HEK293T (cell line): Measurements from ENCODE around the gene ACKR1.

ENCODE experiments used
- ARNT ChIP-seq: fragments of 450-650 bp; IDR thresholded peaks from 2 replicates; pipeline ENCODE4 v1.6.1; 2017; ENCODE audit warnings: mild to moderate bottlenecking
- BHLHE40 ChIP-seq: fragments of 450-650 bp; IDR thresholded peaks from 2 replicates; pipeline ENCODE4 v1.6.1; 2016; ENCODE audit warnings: mild to moderate bottlenecking, moderate library complexity, borderline replicate concordance
- FOXA1 ChIP-seq: fragments of 450-650 bp; IDR thresholded peaks from 2 replicates; pipeline ENCODE4 v1.6.1; 2016; ENCODE audit warnings: mild to moderate bottlenecking
- FOXM1 ChIP-seq: fragments of 450-650 bp; IDR thresholded peaks from 2 replicates; pipeline ENCODE4 v1.6.1; 2017; ENCODE audit warnings: mild to moderate bottlenecking, borderline replicate concordance
- LEF1 ChIP-seq: fragments of 450-650 bp; IDR thresholded peaks from 2 replicates; pipeline ENCODE4 v1.6.1; 2017; ENCODE audit warnings: mild to moderate bottlenecking, borderline replicate concordance
- SP1 ChIP-seq: fragments of 450-650 bp; IDR thresholded peaks from 2 replicates; pipeline ENCODE4 v1.6.1; 2017
- SUZ12 ChIP-seq: fragments of 450-650 bp; IDR thresholded peaks from 2 replicates; pipeline ENCODE4 v1.6.1; 2016; ENCODE audit warnings: mild to moderate bottlenecking
- TARDBP ChIP-seq: fragments of 450-650 bp; IDR thresholded peaks from 2 replicates; pipeline ENCODE4 v1.6.1; 2016

DNA sequence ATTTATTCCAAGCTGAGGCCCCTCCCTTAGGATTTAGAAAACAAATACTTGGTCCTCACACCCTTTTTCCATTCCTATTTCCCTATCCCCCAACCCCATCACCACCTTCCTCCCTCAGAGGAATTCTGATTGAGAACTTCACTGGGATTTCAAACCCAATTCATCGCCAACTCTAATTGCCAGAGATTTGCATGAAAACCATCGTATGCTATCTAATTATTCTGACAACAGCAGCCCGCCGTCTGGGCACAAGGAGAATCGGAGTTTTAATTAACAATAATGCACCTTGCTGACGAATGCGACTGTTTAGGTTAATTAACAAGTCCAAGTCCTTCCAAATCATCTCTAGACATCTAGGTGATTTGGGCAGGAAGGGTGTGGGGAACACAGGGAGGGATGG lies 4.4 kb downstream of the ACKR1 start:
- TF ChIP-seq ARNT (no peak), TARDBP (no peak), SUZ12 (no peak), BHLHE40 (no peak), SP1 (no peak), FOXM1 (no peak), FOXA1 (no peak), LEF1 (no peak)
